Lung (tissue), 12 donors: ENCODE data around the gene SLC9A6. TPM values are rescaled to one million over a fixed set of nuclear protein-coding genes. Genes with fewer than 3 reads are reported as not detected.
A peak's percentile ranks its signal among the peaks of the same experiment; 100 is the strongest.

Source experiments
- ATAC-seq: fragments of 200-7000 bp; cut with Tn5 transposase; one replicate; pipeline ENCODE4 v1.9.1; 2020; ENCODE audit warnings: moderate number of reproducible peaks; ENCODE audit not compliant: insufficient read depth, low FRiP score
- DNase-seq, 3 donors: peaks; one replicate each; pipeline ENCODE4 v3.0.0-alpha.2; 2013 to 2017
- H3K27ac ChIP-seq, 2 donors: one replicate each; pipeline ENCODE4 v1.5.1; 2013; ENCODE audit warnings: mild to moderate bottlenecking in 2 of 2, moderate library complexity in 2 of 2, control low read depth in 1 of 2, inconsistent platforms in 1 of 2, low read depth in 1 of 2, low read length in 1 of 2
- H3K27me3 ChIP-seq, 3 donors: one replicate each; pipeline ENCODE4 v1.5.1; 2013; ENCODE audit warnings: low read length in 2 of 3; ENCODE audit not compliant: control insufficient read depth in 3 of 3, insufficient read depth in 3 of 3
- H3K36me3 ChIP-seq, 4 donors: one replicate each; pipeline ENCODE4 v1.5.1; 2013; ENCODE audit warnings: low read length in 4 of 4, mild to moderate bottlenecking in 1 of 4, moderate library complexity in 1 of 4; ENCODE audit not compliant: control insufficient read depth in 4 of 4, insufficient read depth in 4 of 4
- H3K4me1 ChIP-seq, 5 donors: one replicate each; pipeline ENCODE4 v1.5.1; 2013; ENCODE audit warnings: low read length in 5 of 5, mild to moderate bottlenecking in 2 of 5, moderate library complexity in 1 of 5; ENCODE audit not compliant: control insufficient read depth in 5 of 5, insufficient read depth in 5 of 5
- H3K4me3 ChIP-seq: one replicate; pipeline ENCODE4 v1.5.1; 2013; ENCODE audit warnings: mild to moderate bottlenecking, control low read depth, moderate library complexity
- H3K9ac ChIP-seq, 2 donors: one replicate each; pipeline ENCODE4 v1.5.1; 2013; ENCODE audit warnings: low read length in 2 of 2, control low read depth in 1 of 2; ENCODE audit not compliant: insufficient read depth in 1 of 2
- H3K9me3 ChIP-seq, 4 donors: one replicate each; pipeline ENCODE4 v1.5.1; 2013; ENCODE audit warnings: low read length in 3 of 4, mild to moderate bottlenecking in 1 of 4, moderate library complexity in 1 of 4; ENCODE audit not compliant: control insufficient read depth in 4 of 4, insufficient read depth in 3 of 4
- WGBS, 2 donors: extraction: QIAGEN DNeasy Blood & Tissue Kit; methylation state at CpG; one replicate each; pipeline ENCODE4 v1.1.7; 2013; 5-methylcytosine and 5-hydroxymethylcytosine counted together
- polyA plus RNA-seq, 2 donors: library from polyadenylated mRNA; stranded (reverse); fragments of 200-250 nt; gene quantifications; one replicate each; pipeline ENCODE4 v1.2.1, GENCODE V29; 2013
- total RNA-seq, 2 donors: library from RNA; depleted of rRNA in 1 of 2; stranded (reverse); fragments of >200 nt in 1 of 2; gene quantifications; one replicate each; pipeline ENCODE4 v1.2.1, GENCODE V29; 2014 to 2021
- TF ChIP-seq, protein P1 (sequence below): IDR thresholded peaks from 2 replicates; pipeline ENCODE4 v1.5.1; 2012; ENCODE audit warnings: mild to moderate bottlenecking; ENCODE audit errors: control extremely low read depth, extremely low read depth
- donor health status: control.
- donor health status: control.
- donor health status: Bipolar disorder and iron deficiency.
- donor health status: healthy.
- donor health status: DM: yes; HTN: yes; CAD: no.

SLC9A6 gene
- total and polyA plus RNA-seq, 4 donors: 8.0 to 19.2 (median 12.1) TPM

DNA sequence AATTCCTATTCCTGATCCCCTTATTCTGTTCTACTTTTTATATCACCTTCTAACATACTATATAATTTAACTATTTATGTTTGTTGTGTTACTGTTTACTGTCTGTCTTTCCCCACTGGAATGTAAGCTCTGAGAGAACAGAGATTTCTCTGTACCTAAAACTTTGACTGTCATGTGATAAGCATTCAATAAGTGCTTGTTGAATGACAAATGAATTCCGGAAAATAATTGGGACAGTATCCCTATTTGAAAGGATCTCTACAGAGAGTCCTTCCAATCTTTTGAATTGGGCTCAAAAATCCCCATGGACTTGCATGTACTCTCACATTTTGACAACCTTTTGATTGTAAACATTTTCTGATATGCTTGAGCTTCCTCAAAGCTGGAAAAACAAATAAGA is 9.8 kb upstream of the SLC9A6 start:
- no peak overlapping the region for H3K9ac ChIP-seq
- ATAC-seq (no peak), DNase-seq (no peak)
- 81 to 91% methylated on average over 1 of the region's 1 CpG for WGBS, 2 donors
- TF ChIP-seq, protein P1, sequence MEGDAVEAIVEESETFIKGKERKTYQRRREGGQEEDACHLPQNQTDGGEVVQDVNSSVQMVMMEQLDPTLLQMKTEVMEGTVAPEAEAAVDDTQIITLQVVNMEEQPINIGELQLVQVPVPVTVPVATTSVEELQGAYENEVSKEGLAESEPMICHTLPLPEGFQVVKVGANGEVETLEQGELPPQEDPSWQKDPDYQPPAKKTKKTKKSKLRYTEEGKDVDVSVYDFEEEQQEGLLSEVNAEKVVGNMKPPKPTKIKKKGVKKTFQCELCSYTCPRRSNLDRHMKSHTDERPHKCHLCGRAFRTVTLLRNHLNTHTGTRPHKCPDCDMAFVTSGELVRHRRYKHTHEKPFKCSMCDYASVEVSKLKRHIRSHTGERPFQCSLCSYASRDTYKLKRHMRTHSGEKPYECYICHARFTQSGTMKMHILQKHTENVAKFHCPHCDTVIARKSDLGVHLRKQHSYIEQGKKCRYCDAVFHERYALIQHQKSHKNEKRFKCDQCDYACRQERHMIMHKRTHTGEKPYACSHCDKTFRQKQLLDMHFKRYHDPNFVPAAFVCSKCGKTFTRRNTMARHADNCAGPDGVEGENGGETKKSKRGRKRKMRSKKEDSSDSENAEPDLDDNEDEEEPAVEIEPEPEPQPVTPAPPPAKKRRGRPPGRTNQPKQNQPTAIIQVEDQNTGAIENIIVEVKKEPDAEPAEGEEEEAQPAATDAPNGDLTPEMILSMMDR: no peak
- H3K27me3 ChIP-seq: no peaks in the 10 kb centered on the region
- no peaks in the 10 kb centered on the region for H3K9me3 ChIP-seq
- no peak overlapping the region for H3K4me3 ChIP-seq
- no peaks in the 10 kb centered on the region for H3K36me3 ChIP-seq
- H3K4me1 ChIP-seq: peaks cover 0 to 5% (median 3%) of the 10 kb centered on the region in 5 donors
- no peak overlapping the region for H3K27ac ChIP-seq

DNA sequence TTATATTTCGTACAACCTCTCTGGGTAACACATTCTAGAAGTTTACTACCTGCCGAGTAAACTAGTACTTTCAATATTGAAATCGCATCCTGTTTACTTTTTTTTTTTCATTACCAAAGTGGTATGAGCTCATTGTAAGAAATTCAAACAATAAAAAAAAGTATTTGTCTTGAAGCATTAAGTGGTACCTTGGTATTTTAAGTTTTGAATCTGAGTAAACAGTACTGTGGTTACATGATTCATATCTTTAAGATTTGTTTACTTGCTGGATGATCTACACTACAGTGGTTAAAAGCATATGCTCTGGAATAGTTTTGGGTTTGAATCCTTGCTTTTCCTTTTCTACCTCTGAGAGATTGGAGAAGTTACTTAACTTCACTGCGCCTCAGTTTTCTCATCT is 7.6 kb upstream of the SLC9A6 start:
- H3K36me3 ChIP-seq: no peaks in the 10 kb centered on the region
- TF ChIP-seq, protein P1: no peak
- DNase-seq (no peak), ATAC-seq (no peak)
- no peaks in the 10 kb centered on the region for H3K27me3 ChIP-seq
- 69 to 71% methylated on average over 4 of the region's 4 CpGs for WGBS, 2 donors
- no peak overlapping the region for H3K9ac ChIP-seq
- H3K4me1 ChIP-seq: peaks cover 0 to 9% (median 2%) of the 10 kb centered on the region in 5 donors
- no peak overlapping the region for H3K27ac ChIP-seq
- H3K9me3 ChIP-seq: peaks cover 0 to 1% (median 0%) of the 10 kb centered on the region in 4 donors
- H3K4me3 ChIP-seq: no peak overlapping the region

DNA sequence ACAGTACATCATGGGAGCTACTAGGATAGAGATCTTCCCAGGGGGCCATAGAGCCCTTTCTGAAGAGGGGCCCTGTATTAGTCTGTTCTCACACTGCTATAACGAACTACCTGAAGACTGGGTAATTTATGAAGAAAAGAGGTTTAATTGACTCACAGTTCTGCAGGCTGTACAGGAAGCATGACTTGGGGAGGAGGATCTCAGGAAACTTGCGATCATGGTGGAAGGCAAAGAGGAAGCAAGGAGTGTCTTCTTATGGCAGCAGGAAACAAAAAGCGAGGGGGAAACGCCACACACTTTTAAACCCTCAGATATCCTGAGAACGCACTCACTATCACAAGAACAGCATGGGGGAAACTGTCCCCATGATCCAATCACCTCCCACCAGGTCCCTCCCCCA is 4.2 kb upstream of the SLC9A6 start:
- WGBS, 2 donors: 34 to 65% methylated on average over 5 of the region's 5 CpGs
- TF ChIP-seq, protein P1: no peak
- Histone ChIP-seq H3K4me3 (no peak overlapping the region), H3K9ac (no peak overlapping the region), H3K27ac (no peak overlapping the region), H3K9me3 (peaks cover 0 to 1% (median 0%) of the 10 kb centered on the region in 4 donors), H3K27me3 (no peaks in the 10 kb centered on the region), H3K4me1 (peaks cover 0 to 9% (median 3%) of the 10 kb centered on the region in 5 donors), H3K36me3 (no peaks in the 10 kb centered on the region)
- DNase-seq (no peak), ATAC-seq (no peak)

DNA sequence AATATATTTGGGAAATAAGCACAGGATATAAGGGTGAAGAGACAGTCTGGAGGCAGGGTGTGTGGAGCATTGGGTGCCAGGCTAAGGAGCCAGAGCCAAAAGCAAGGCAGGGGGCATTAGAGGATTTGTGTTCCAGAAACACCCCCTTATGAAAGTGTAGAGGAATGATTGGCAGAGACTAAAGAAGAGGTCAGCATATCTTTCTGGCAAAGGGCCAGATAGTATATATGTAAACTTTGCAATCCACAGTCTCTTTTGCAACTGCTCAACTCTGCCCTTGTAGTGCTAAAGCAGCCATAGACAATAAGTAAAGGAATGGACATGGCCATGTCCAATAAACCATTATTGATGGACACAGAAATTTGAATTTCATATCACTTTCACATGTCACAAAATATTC is 3.6 kb upstream of the SLC9A6 start:
- H3K36me3 ChIP-seq: no peaks in the 10 kb centered on the region
- H3K27me3 ChIP-seq: no peaks in the 10 kb centered on the region
- DNase-seq: peak in 2 of 3 donors; percentile 57 to 73
- H3K27ac ChIP-seq: no peak overlapping the region
- H3K9me3 ChIP-seq: peaks cover 0 to 1% (median 0%) of the 10 kb centered on the region in 4 donors
- no peak overlapping the region for H3K9ac ChIP-seq
- no peak for ATAC-seq
- no peak overlapping the region for H3K4me3 ChIP-seq
- TF ChIP-seq, protein P1: no peak
- peaks cover 0 to 11% (median 3%) of the 10 kb centered on the region in 5 donors for H3K4me1 ChIP-seq
